Epithelial cell of prostate (primary cell): ENCODE results near the gene SYNE2.
A peak's percentile ranks its signal among the peaks of the same experiment; 100 is the strongest.
"Not testable (repeated sequence)": the region's sequence is repeated elsewhere in the genome, so short reads cannot be mapped to it uniquely, and the experiment has no call there.

Source experiments
- DNase-seq: peaks from one replicate; pipeline ENCODE4 v3.0.0-alpha.2; 2011; ENCODE audit warnings: low read depth, low spot score
- H3K27ac ChIP-seq: fragments of 450-650 bp; 2 replicates; pipeline ENCODE4 v1.5.1; 2017; ENCODE audit warnings: mild to moderate bottlenecking

SYNE2 gene

GRCh38 chr14:63996625-63997220 lies 143.9 kb downstream of the SYNE2 start:
- no peak for DNase-seq
- no peak overlapping the region for H3K27ac ChIP-seq

GRCh38 chr14:64000749-64001148 lies 147.9 kb downstream of the SYNE2 start:
- no peak for DNase-seq
- H3K27ac ChIP-seq = no peak overlapping the region

- no peak overlapping the region for H3K27ac ChIP-seq
- no peak for DNase-seq
Measured at GRCh38 chr14:64005822-64006221, 153.0 kb downstream of the SYNE2 start.

GRCh38 chr14:64008016-64008415 lies 155.2 kb downstream of the SYNE2 start:
- H3K27ac ChIP-seq = no peak overlapping the region

GRCh38 chr14:64012003-64012402 lies 159.2 kb downstream of the SYNE2 start:
- H3K27ac ChIP-seq = no peak overlapping the region
- DNase-seq = no peak

More at GRCh38 chr14:64008016-64008415, 155.2 kb downstream of the SYNE2 start:
- no peak for DNase-seq

- no peak for DNase-seq
- no peak overlapping the region for H3K27ac ChIP-seq
Measured at GRCh38 chr14:64012720-64013119, 159.9 kb downstream of the SYNE2 start.

- DNase-seq = no peak
Measured at GRCh38 chr14:64025479-64025878, 172.7 kb downstream of the SYNE2 start.

GRCh38 chr14:64026600-64026999 lies 173.8 kb downstream of the SYNE2 start:
- no peak for DNase-seq

More at GRCh38 chr14:64025479-64025878, 172.7 kb downstream of the SYNE2 start:
- no peak overlapping the region for H3K27ac ChIP-seq

GRCh38 chr14:64035143-64035542 lies 182.3 kb downstream of the SYNE2 start:
- H3K27ac ChIP-seq = no peak overlapping the region
- no peak for DNase-seq

More at GRCh38 chr14:64026600-64026999, 173.8 kb downstream of the SYNE2 start:
- no peak overlapping the region for H3K27ac ChIP-seq

GRCh38 chr14:64037869-64038745 lies 185.3 kb downstream of the SYNE2 start:
- not testable (repeated sequence) for H3K27ac ChIP-seq, DNase-seq

- no peak overlapping the region for H3K27ac ChIP-seq
- no peak for DNase-seq
Measured at GRCh38 chr14:64038841-64039542, 186.2 kb downstream of the SYNE2 start.

GRCh38 chr14:64040044-64040443 lies 187.2 kb downstream of the SYNE2 start:
- no peak overlapping the region for H3K27ac ChIP-seq
- DNase-seq = no peak

- not testable (repeated sequence) for DNase-seq, H3K27ac ChIP-seq
Measured at GRCh38 chr14:64043296-64043695, 190.5 kb downstream of the SYNE2 start.

- DNase-seq = no peak
- no peak overlapping the region for H3K27ac ChIP-seq
Measured at GRCh38 chr14:64045091-64045490, 192.3 kb downstream of the SYNE2 start.

GRCh38 chr14:64049616-64050381 lies 197.0 kb downstream of the SYNE2 start:
- H3K27ac ChIP-seq = no peak overlapping the region
- no peak for DNase-seq

GRCh38 chr14:64053694-64054669 lies 201.2 kb downstream of the SYNE2 start:
- peak overlapping the region; percentile 46 for H3K27ac ChIP-seq
- DNase-seq = no peak

GRCh38 chr14:64059454-64060198 lies 206.8 kb downstream of the SYNE2 start:
- peak; percentile 44 for DNase-seq
- H3K27ac ChIP-seq = peak overlapping the region; percentile 97

GRCh38 chr14:64060199-64060545 lies 207.4 kb downstream of the SYNE2 start:
- H3K27ac ChIP-seq = peak overlapping the region; percentile 97
- DNase-seq = peak; percentile 79
